H1 (cell line): ENCODE data around the gene BMF.

Source experiments
- CHD1 ChIP-seq: IDR thresholded peaks from 2 replicates; pipeline ENCODE4 v1.6.1; 2012; ENCODE audit warnings: low read depth, low read length, improper control_type of control experiment
- EP300 ChIP-seq, 2 experiments: IDR thresholded peaks; 1 replicate in 1 of 2; 2 replicates in 1 of 2; pipeline ENCODE4 v1.6.1; 2011 to 2012; ENCODE audit warnings: low read depth in 2 of 2, low read length in 2 of 2, mild to moderate bottlenecking in 2 of 2, borderline replicate concordance in 1 of 2, inconsistent platforms in 1 of 2, moderate library complexity in 1 of 2
- EZH2 ChIP-seq: fragments of 200-600 bp; sonication (generic); IDR thresholded peaks from 2 replicates; pipeline ENCODE4 v1.7.1; 2012; ENCODE audit warnings: low read depth, mild to moderate bottlenecking, moderate library complexity, low read length, inconsistent platforms; ENCODE audit not compliant: severe bottlenecking
- POLR2A ChIP-seq, 2 experiments: IDR thresholded peaks; 1 replicate in 1 of 2; 2 replicates in 1 of 2; pipeline ENCODE4 v1.6.1; 2011; ENCODE audit warnings: low read depth in 2 of 2, low read length in 2 of 2, mild to moderate bottlenecking in 2 of 2; ENCODE audit errors: control extremely low read depth in 1 of 2
- RAD21 ChIP-seq, 2 experiments: IDR thresholded peaks in 1 of 2; conservative IDR thresholded peaks in 1 of 2; 2 replicates each; pipeline ENCODE4 v1.6.1; 2011; ENCODE audit warnings: low read depth in 2 of 2, low read length in 2 of 2, improper control_type of control experiment in 1 of 2, inconsistent platforms in 1 of 2, mild to moderate bottlenecking in 1 of 2, moderate library complexity in 1 of 2
- RXRA ChIP-seq: IDR thresholded peaks from 2 replicates; pipeline ENCODE4 v1.6.1; 2011; ENCODE audit warnings: low read depth, mild to moderate bottlenecking, low read length, moderate library complexity; ENCODE audit not compliant: insufficient read depth
- SP1 ChIP-seq: IDR thresholded peaks from 2 replicates; pipeline ENCODE4 v1.6.1; 2011; ENCODE audit warnings: low read depth, low read length
- SUZ12 ChIP-seq: fragments of 200-600 bp; sonication (generic); IDR thresholded peaks from 2 replicates; pipeline ENCODE4 v1.6.1; 2012; ENCODE audit warnings: mild to moderate bottlenecking, inconsistent platforms, low read length, moderate library complexity, mixed read lengths
- TCF12 ChIP-seq: IDR thresholded peaks from 2 replicates; pipeline ENCODE4 v1.6.1; 2011; ENCODE audit warnings: low read depth, mild to moderate bottlenecking, low read length
- ZNF274 ChIP-seq: IDR thresholded peaks from 2 replicates; pipeline ENCODE4 v1.7.0; 2012; ENCODE audit warnings: low read length, borderline replicate concordance; ENCODE audit errors: extremely low read depth
- TF ChIP-seq, protein P1 (sequence below), 3 experiments: IDR thresholded peaks; 1 replicate in 2 of 3; 2 replicates in 1 of 3; pipeline versions ENCODE4 v1.5.1 to v1.6.1; 2011; ENCODE audit warnings: low read length in 3 of 3, mild to moderate bottlenecking in 3 of 3, inconsistent platforms in 2 of 3, low read depth in 1 of 3, moderate library complexity in 1 of 3; ENCODE audit not compliant: insufficient read depth in 1 of 3; ENCODE audit errors: control extremely low read depth in 1 of 3

DNA sequence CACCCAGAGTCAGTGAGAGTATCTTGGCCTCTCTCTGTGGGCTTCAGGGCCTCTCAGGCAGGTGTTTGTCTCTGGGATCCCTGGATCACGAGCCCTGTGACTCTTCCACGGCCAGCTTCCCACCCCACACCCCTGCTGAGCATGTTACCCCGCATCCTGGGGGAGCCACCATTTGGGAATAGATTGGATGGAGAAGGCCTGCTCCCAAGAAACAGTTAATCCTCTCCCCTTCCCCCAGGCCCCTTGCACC lies 54.1 kb downstream of the BMF start:
- TF ChIP-seq EZH2 (no peak), CHD1 (no peak), POLR2A (IDR thresholded peaks at IDR 0.05; ENCODE audit: control extremely low read depth in 1 of 2, low read depth in 2 of 2, low read length in 2 of 2) (no peak), ZNF274 (no peak), SP1 (no peak), EP300 (IDR thresholded peaks at IDR 0.05; ENCODE audit: borderline replicate concordance in 1 of 2, low read depth in 2 of 2, low read length in 2 of 2) (no peak), TCF12 (no peak), RAD21 (IDR thresholded peaks at IDR 0.05 in 1 of 2, conservative IDR thresholded peaks at IDR 0.05 in 1 of 2; ENCODE audit: low read depth in 2 of 2, low read length in 2 of 2) (no peak), RXRA (no peak), SUZ12 (no peak)
- TF ChIP-seq, protein P1, sequence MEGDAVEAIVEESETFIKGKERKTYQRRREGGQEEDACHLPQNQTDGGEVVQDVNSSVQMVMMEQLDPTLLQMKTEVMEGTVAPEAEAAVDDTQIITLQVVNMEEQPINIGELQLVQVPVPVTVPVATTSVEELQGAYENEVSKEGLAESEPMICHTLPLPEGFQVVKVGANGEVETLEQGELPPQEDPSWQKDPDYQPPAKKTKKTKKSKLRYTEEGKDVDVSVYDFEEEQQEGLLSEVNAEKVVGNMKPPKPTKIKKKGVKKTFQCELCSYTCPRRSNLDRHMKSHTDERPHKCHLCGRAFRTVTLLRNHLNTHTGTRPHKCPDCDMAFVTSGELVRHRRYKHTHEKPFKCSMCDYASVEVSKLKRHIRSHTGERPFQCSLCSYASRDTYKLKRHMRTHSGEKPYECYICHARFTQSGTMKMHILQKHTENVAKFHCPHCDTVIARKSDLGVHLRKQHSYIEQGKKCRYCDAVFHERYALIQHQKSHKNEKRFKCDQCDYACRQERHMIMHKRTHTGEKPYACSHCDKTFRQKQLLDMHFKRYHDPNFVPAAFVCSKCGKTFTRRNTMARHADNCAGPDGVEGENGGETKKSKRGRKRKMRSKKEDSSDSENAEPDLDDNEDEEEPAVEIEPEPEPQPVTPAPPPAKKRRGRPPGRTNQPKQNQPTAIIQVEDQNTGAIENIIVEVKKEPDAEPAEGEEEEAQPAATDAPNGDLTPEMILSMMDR (IDR thresholded peaks at IDR 0.05; ENCODE audit: control extremely low read depth in 1 of 3, insufficient read depth in 1 of 3, low read depth in 1 of 3, low read length in 3 of 3), result no peak
